ENCODE measurements around the gene ABLIM1.

DNA sequence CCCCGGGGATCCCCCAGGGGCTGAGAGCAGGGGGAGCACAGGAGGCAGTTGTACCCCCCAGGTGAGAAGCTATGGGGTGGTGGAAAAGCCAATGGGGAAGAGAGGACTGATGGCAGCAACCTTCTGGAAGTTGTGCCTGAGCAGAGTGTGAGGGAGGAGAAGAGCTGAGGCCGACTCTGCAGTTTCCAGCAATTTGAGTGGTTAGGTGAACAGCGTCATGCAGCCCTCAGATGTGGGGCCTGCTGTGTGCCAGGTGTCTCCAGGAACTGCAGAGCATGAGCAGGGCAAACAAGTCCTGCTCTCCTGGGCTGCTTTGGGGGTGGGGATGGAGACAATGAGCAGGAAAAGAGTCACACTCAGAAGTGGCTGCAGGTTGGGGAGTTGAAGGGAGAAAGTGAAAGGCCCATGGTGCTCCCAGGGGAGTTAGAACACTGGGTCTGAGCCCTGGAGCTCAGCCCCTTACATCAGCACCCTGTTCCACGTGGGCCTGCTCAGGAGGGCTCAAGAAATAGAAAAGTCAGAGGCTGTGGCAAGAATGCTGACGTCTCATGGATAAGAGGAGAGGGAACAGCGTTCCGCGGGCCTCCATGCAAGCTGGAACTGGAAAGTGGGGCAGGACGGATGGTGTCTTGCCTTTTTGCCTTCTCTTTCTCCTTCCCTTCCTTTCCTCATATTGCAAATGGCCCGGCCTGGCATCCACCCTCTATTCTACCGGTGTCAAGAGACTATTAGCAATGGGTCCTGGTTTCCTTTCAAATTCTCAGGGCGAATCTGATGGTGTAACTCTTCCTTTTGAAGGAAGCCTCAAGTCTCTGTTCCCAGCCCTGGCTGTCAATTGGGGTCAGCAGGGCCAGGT lies 249.7 kb downstream of the ABLIM1 start:
- no peak for TF ChIP-seq EZH2 (IDR thresholded peaks at IDR 0.05; ENCODE audit: low read length, missing control alignments)
- TF ChIP-seq, protein P1, sequence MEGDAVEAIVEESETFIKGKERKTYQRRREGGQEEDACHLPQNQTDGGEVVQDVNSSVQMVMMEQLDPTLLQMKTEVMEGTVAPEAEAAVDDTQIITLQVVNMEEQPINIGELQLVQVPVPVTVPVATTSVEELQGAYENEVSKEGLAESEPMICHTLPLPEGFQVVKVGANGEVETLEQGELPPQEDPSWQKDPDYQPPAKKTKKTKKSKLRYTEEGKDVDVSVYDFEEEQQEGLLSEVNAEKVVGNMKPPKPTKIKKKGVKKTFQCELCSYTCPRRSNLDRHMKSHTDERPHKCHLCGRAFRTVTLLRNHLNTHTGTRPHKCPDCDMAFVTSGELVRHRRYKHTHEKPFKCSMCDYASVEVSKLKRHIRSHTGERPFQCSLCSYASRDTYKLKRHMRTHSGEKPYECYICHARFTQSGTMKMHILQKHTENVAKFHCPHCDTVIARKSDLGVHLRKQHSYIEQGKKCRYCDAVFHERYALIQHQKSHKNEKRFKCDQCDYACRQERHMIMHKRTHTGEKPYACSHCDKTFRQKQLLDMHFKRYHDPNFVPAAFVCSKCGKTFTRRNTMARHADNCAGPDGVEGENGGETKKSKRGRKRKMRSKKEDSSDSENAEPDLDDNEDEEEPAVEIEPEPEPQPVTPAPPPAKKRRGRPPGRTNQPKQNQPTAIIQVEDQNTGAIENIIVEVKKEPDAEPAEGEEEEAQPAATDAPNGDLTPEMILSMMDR (conservative IDR thresholded peaks at IDR 0.05 in 1 of 2, IDR thresholded peaks at IDR 0.05 in 1 of 2; ENCODE audit: low read depth in 1 of 2, low read length in 2 of 2), result no peak

All from fibroblast of lung (primary cell).